ENCODE measurements around the gene XYLT2. TPM values are rescaled to one million over a fixed set of nuclear protein-coding genes. Genes with fewer than 3 reads are reported as not detected.
A peak's percentile ranks its signal among the peaks of the same experiment; 100 is the strongest.

Gene XYLT2
- total RNA-seq, 1 donor = 60.5 TPM

GRCh38 chr17:50359005-50359699 is 13.2 kb downstream of the XYLT2 start:
- no peak overlapping the region for H3K4me3 ChIP-seq (ENCODE audit: low read depth, low read length)
- no peak for DNase-seq (ENCODE audit: low read depth)
- no peak for TF ChIP-seq CTCF (IDR thresholded peaks at IDR 0.05; ENCODE audit: insufficient read depth, low read depth, low read length)

DNA sequence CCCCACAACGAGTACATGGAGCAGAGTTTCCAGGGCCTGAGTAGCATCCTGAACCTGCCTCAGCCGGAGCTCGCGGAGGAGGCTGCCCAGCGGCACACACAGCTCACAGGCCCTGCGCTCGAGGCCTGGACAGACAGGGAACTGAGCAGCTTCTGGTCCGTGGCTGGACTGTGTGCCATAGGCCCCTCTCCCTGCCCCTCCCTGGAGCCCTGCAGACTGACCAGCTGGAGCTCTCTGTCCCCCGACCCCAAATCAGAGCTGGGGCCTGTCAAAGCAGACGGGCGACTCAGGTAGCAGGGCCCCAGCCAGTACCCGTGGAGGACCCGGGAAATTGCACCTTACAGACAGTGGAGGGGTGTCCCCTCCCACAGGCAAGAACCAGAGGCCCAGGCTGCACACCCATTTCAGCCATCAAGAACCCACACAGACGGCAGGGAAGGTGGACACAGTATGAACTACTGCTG is 14.1 kb downstream of the XYLT2 start:
- H3K4me3 ChIP-seq (ENCODE audit: low read depth, low read length) = no peak overlapping the region
- no peak for TF ChIP-seq CTCF (IDR thresholded peaks at IDR 0.05; ENCODE audit: insufficient read depth, low read depth, low read length)
- DNase-seq (ENCODE audit: low read depth) = no peak

DNA sequence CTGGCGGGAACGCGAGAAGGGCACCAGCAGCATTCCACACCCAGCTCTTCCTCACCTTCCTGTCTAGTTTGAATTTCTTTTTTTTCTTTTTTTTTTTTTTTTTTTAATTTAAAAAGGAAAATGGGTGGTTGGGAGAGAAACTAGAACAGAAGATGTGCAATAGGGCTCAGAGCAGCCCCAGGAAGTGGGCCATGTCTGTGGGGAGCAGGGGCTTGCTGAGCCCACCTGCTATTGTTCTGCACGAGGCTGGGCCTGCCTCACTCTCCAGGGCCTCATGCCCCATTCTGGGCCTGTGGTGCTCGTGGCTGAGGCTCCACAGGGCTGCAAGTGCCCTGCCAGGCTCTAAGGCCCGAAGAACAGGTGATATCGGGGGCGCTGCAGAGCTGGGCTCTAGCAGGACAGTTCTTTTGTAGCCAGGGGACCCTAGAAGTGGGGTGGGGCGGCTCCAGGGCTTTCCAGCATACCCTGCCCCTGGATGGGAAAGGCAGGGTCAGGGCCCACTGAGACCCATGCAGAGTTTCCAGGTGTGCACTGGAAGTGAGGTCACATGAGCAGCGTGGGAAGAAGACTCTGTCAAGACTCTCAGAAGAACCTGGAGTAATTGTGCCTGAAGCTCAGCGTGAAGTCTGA is 14.7 kb downstream of the XYLT2 start:
- DNase-seq (ENCODE audit: low read depth) = no peak
- no peak overlapping the region for H3K4me3 ChIP-seq (ENCODE audit: low read depth, low read length)
- no peak for TF ChIP-seq CTCF (IDR thresholded peaks at IDR 0.05; ENCODE audit: insufficient read depth, low read depth, low read length)

DNA sequence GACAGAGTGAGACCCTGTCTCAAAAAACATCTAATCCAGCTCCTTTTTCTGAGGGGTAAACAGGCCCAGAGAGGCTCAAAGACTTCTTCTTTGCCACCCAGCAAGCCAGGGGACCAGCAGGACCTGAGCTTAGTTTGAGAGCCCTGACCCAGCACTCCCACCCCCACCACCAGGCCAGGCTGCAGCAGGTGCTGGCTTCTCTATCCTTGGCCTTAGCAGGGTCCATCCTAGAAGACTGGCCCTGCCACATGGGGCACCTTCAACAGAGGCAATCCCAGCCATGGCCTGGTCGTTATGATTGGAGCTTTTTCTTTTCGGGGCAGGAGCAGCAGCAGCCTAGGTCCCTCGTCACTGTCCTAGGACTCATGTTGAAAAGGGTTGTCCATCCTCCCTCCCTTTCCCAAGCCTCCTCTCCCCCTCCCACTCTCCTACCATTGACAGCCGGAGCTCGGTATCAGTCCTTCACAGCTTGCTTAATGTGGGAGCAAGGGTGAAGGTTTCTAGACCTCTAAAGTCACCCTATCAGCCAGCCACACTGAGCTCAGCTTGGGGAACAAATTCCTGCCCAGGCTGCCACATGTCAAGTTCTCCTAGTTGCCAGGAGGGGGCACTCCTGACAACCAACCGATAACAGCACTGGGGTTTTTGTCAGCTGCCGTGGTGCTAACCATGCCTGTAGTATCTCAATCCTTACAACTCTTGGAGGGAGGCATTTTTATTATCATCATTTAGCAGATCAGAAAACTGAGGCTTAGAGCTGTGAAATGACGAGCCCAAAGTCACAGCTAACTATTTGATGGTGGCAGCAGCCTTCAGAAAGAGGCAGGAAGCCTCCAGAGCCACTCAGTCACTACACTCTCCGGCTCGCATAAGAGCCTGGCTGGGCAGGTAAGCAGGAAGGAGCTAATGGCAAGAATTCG is 15.9 kb downstream of the XYLT2 start:
- no peak overlapping the region for H3K4me3 ChIP-seq (ENCODE audit: low read depth, low read length)
- peak; percentile 86 for TF ChIP-seq CTCF (IDR thresholded peaks at IDR 0.05; ENCODE audit: insufficient read depth, low read depth, low read length)
- DNase-seq (ENCODE audit: low read depth) = peak; percentile 83

- no peak for DNase-seq (ENCODE audit: low read depth)
- H3K4me3 ChIP-seq (ENCODE audit: low read depth, low read length) = no peak overlapping the region
- TF ChIP-seq CTCF (IDR thresholded peaks at IDR 0.05; ENCODE audit: insufficient read depth, low read depth, low read length) = no peak
These were observed 16.7 kb downstream of the XYLT2 start for GRCh38 chr17:50362661-50363060.

DNA sequence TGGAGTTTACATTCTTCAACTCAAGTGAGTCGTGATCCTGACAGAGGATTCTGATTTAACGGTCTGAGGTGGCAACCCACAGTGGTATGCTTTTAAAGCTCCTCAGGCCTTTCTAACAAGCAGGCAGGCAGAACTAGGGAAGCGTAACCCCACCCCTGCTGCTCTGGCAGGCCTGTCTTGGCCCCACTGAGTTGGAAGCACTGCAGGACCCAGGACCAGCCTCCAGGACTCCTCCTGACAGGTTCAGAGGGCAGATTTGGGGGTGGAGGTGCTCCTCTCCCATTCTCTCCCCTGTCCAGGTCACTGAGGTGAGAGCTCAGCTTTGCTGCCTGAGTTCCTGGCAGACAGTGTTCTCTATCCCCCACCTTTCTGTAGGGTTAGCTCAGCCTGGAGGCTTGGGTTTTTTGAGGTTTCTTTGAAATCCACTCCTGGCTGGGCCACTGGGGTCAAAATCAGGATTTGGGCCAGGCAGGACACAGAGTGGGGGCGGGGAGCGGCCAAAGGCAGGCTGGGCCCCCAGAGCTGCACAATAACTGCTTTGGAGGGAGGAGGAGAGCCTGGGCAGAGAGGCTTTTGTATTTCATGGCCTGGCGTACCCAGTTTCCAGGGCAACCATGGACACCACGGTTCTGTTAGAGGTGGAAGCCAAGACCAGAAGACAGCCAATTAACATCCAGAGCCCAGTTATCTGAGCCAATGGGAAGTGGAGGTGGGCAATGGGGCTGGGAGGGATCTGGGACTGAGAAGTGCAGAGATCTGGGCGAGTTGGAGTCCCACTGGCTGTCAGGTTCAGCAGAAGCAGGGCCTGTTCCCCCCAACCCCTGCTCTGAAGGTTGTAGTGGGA is 17.5 kb downstream of the XYLT2 start:
- H3K4me3 ChIP-seq (ENCODE audit: low read depth, low read length) = no peak overlapping the region
- peak; percentile 38 for DNase-seq (ENCODE audit: low read depth)
- TF ChIP-seq CTCF (IDR thresholded peaks at IDR 0.05; ENCODE audit: insufficient read depth, low read depth, low read length) = no peak
